ENCODE measurements around the gene SPAG9. TPM values are rescaled to one million over a fixed set of nuclear protein-coding genes. Genes with fewer than 3 reads are reported as not detected.

SPAG9 gene
- total and polyA plus RNA-seq, 12 donors: 20.7 to 65.8 (median 51.6) TPM

DNA sequence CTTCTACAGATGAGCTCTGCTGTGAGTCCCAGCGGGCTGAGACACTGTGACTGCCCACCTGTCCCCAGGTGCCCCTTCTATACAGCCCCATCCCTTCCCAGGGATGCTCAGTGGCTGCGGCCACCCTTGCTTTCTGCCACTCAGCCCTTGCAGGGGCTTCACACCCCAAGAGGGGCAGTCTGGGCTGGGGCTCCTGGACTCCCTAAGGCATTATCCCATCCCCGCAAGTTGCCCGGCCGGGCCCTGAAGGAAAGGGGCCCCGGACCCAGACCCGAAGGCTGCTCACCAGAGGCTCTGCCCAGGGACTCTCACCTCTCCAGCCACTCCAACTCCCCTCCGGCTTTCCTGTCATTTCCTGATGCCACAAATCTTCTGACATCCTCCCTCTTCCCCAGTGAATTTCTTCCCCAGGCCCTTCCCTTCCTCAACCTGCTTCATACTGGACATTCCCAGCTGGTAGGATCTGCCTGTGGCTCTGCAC is 166.0 kb downstream of the SPAG9 start:
- Histone ChIP-seq H3K36me3 (peaks cover 0 to 14% (median 0%) of the 10 kb centered on the region in 9 donors), H3K27me3 (no peaks in the 10 kb centered on the region), H3K4me1 (peaks cover 15 to 57% (median 46%) of the 10 kb centered on the region in 9 donors), H3K27ac (peak overlapping the region; percentile 30 to 86 (median 66)), H3K9me3 (no peaks in the 10 kb centered on the region), H3K4me3 (peak overlapping the region in 2 of 10 donors; percentile 6 to 11)
- DNase-seq (no peak), ATAC-seq (no peak)
- intact Hi-C loops (cut with DNase I): loop anchor here (2.0 to 10.0 kb wide), 9 partner anchors 88 to 1610 kb away; partner anchors contain the start of genes SPATA20 (in 5 of the 10) and TOB1 (in 1 of the 10)
- TF ChIP-seq, protein P1, sequence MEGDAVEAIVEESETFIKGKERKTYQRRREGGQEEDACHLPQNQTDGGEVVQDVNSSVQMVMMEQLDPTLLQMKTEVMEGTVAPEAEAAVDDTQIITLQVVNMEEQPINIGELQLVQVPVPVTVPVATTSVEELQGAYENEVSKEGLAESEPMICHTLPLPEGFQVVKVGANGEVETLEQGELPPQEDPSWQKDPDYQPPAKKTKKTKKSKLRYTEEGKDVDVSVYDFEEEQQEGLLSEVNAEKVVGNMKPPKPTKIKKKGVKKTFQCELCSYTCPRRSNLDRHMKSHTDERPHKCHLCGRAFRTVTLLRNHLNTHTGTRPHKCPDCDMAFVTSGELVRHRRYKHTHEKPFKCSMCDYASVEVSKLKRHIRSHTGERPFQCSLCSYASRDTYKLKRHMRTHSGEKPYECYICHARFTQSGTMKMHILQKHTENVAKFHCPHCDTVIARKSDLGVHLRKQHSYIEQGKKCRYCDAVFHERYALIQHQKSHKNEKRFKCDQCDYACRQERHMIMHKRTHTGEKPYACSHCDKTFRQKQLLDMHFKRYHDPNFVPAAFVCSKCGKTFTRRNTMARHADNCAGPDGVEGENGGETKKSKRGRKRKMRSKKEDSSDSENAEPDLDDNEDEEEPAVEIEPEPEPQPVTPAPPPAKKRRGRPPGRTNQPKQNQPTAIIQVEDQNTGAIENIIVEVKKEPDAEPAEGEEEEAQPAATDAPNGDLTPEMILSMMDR (IDR thresholded peaks at IDR 0.05): no peak
- 66 to 70% methylated on average over 8 of the region's 8 CpGs for WGBS, 2 donors

- peak in 6 of 8 donors; percentile 20 to 52 (median 39) for ATAC-seq
- intact Hi-C loops (cut with DNase I): loop anchor here in 8 of 10 donors (2.0 to 10.0 kb wide), 7 partner anchors 87 to 1609 kb away; partner anchors contain the start of genes SPATA20 (in 4 of the 8) and TOB1 (in 1 of the 8)
- 47 to 58% methylated on average over 17 of the region's 17 CpGs for WGBS, 2 donors
- Histone ChIP-seq H3K4me1 (peaks cover 21 to 64% (median 52%) of the 10 kb centered on the region in 9 donors), H3K9me3 (no peaks in the 10 kb centered on the region), H3K4me3 (peak overlapping the region in 3 of 10 donors; percentile 6 to 22 (median 11)), H3K27me3 (no peaks in the 10 kb centered on the region), H3K36me3 (peaks cover 0 to 9% (median 0%) of the 10 kb centered on the region in 9 donors), H3K27ac (peak overlapping the region in 9 of 10 donors; percentile 17 to 86 (median 66))
- DNase-seq: peak; percentile 51 to 73
- TF ChIP-seq, protein P1 (IDR thresholded peaks at IDR 0.05): no peak
Measured at GRCh38 chr17:50953831-50954601, 166.7 kb downstream of the SPAG9 start.

DNA sequence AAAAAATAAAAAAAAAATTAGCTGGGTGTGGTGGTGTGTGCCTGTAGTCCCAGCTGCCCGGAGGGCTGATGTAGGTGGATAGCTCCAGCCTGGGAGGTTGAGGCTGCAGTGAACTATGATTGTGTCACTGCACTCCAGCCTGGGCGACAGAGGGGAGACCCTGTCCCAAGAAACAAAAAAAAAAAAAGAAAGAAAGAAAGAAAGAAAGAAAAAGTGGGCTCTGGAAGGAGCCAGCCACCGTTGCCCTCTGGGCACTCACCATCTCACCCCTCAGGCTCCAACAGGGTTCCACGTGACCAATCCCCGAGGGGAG is 167.2 kb downstream of the SPAG9 start:
- H3K27me3 ChIP-seq: no peaks in the 10 kb centered on the region
- H3K9me3 ChIP-seq: no peaks in the 10 kb centered on the region
- intact Hi-C loops (cut with DNase I): loop anchor here in 8 of 10 donors (5.0 to 10.0 kb wide), 6 partner anchors 101 to 1609 kb away; partner anchors contain the start of gene SPATA20 (in 4 of the 8)
- peaks cover 25 to 69% (median 58%) of the 10 kb centered on the region in 9 donors for H3K4me1 ChIP-seq
- 83 to 85% methylated on average over 5 of the region's 5 CpGs for WGBS, 2 donors
- DNase-seq: no peak
- ATAC-seq: no peak
- TF ChIP-seq, protein P1 (IDR thresholded peaks at IDR 0.05): no peak
- peak overlapping the region in 1 of 10 donors; percentile 6 for H3K4me3 ChIP-seq
- H3K36me3 ChIP-seq: peaks cover 0 to 5% (median 0%) of the 10 kb centered on the region in 9 donors
- H3K27ac ChIP-seq: peak overlapping the region in 9 of 10 donors; percentile 17 to 86 (median 66)

- Histone ChIP-seq H3K4me3 (no peak overlapping the region), H3K4me1 (peaks cover 25 to 75% (median 63%) of the 10 kb centered on the region in 9 donors), H3K9me3 (no peaks in the 10 kb centered on the region), H3K36me3 (no peaks in the 10 kb centered on the region), H3K27ac (peak overlapping the region in 1 of 10 donors; percentile 86), H3K27me3 (no peaks in the 10 kb centered on the region)
- intact Hi-C loops (cut with DNase I): loop anchor here in 8 of 10 donors (5.0 to 10.0 kb wide), 6 partner anchors 101 to 1608 kb away; partner anchors contain the start of gene SPATA20 (in 4 of the 8)
- DNase-seq: no peak
- TF ChIP-seq, protein P1 (IDR thresholded peaks at IDR 0.05): no peak
- WGBS, 2 donors: 83 to 90% methylated on average over 6 of the region's 6 CpGs
- ATAC-seq: no peak
Measured at GRCh38 chr17:50952889-50953288, 167.8 kb downstream of the SPAG9 start.
